GM21619 (cell line): ENCODE measurements around the gene PAMR1.

ENCODE experiments used
- ATAC-seq: cut with Tn5 transposase; IDR thresholded peaks from one replicate; pipeline ENCODE4 v1.9.1; 2021; ENCODE audit not compliant: unreplicated experiment

The PAMR1 gene

GRCh38 chr11:35459489-35459888 lies 65.9 kb downstream of the PAMR1 start:
- ATAC-seq, result no peak

DNA sequence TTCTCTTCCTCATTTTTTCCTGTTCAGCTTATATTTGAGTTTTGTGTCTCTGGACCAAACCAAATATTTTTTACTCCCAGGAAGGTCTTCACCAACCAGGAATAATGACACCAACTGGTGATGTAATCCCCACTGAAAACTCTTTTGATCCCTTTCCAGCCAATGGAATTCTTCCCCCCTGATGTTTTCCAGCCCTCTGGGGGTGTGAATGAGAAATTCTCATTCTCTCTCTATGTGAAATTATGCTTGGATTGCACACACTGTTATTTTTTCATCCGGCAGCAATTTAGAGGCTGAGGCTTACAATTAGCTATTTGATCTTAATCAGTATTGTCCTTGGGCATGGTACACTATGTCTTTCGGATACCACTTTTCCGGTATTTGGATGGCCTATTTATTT lies 66.6 kb downstream of the PAMR1 start:
- no peak for ATAC-seq

GRCh38 chr11:35454362-35454761 lies 71.1 kb downstream of the PAMR1 start:
- no peak for ATAC-seq

- ATAC-seq, result no peak
Observed at GRCh38 chr11:35436581-35437250, 88.7 kb downstream of the PAMR1 start.

DNA sequence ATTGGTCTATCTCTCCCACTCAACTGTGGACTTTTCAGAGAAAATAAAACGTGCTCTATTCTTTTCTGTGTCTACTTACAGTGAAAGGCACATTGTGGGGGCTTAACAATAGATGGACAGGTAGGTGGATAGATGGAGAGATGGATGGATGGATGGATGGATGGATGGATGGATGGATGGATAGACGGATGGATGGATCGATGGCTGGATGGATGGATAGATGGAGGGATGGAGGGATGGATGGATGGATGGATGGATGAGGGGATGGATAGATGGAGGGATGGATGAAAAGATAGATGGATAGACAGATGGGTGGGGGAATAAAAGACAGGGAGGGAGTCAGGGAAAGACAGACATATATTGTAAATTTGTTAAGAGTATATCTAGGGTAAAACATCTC lies 91.8 kb downstream of the PAMR1 start:
- no peak for ATAC-seq

GRCh38 chr11:35432464-35432863 lies 93.0 kb downstream of the PAMR1 start:
- no peak for ATAC-seq

- ATAC-seq, result no peak
Observed at GRCh38 chr11:35427071-35427470, 98.3 kb downstream of the PAMR1 start.

- ATAC-seq, result no peak
Observed at GRCh38 chr11:35426351-35426750, 99.1 kb downstream of the PAMR1 start.

DNA sequence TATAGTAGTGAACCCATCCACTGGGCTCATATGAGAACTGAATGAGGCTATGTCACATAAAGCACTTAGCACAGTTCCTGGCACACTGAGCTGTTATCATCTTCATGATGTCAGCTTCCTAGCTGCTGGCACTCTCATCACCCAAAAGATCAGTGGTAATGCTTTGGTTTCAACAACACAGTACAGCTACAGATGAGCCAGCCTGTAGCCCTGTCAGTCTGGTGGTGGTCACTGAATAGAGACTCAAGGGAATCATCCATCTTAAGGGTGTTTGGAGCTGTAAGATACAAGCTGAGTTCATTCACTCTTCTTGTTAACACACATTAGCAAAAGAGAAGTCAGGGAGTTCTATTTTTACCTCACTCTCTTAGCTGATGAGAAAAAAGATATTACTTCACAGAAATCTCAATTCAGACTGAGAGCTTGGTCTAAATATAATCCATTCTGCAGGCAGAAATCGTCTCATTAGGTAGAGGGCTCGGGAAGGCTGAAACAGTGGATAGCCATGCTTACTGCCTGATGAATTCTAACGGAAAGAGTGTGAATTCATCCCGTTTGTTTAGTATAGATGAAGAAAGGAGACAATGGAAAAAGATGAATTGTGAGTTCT lies 99.7 kb downstream of the PAMR1 start:
- ATAC-seq, result no peak

DNA sequence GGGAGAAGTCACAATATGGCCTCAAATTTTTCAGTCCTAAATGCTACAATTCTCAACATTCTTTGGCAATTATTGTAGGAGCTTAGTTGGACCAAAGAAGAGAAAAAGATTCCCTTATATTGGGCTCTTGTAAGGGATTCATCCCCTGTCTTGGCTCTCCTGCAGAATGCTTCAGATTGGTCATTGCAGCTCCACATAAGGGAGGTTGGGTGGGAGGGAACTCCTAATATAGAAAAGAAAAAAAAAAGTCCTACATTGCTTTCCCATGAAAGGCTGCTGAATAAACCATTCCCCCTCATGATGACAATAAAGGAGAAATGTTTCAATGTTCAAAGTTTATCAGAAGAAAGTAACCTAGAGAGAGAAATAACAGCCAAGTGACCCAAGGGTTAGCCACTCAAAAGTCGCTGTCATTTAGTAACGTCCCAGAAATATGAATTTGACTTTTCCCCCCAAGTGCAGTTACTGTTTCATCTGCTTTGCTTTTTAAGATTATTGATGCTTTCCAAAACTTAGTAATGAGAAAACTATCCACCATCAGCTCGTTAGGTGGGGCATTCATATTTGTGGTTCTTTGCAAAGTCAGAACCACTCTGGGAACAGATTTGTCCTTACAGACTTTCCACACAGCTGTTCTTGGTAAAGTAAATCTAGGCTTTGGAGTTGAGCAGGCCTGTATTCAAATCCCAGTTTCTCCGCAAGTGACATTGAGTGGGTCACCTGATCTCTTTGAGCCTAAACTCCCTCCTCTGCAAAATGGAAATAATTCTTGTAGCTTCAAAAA lies 101.1 kb downstream of the PAMR1 start:
- ATAC-seq, result no peak

- ATAC-seq, result no peak
Observed at GRCh38 chr11:35420371-35420770, 105.0 kb downstream of the PAMR1 start.

- no peak for ATAC-seq
Observed at GRCh38 chr11:35419830-35420333, 105.5 kb downstream of the PAMR1 start.

GRCh38 chr11:35419184-35419829 lies 106.1 kb downstream of the PAMR1 start, which contains the start of gene SLC1A2:
Gene SLC1A2, minus strand, starts transcription at chr11:35419558. Its CDS starts 592 bp downstream, at chr11:35418966.
- ATAC-seq, result no peak

GRCh38 chr11:35418282-35419183 lies 106.9 kb downstream of the PAMR1 start:
- no peak for ATAC-seq

- ATAC-seq, result no peak
Observed at GRCh38 chr11:35415487-35415886, 109.9 kb downstream of the PAMR1 start.

DNA sequence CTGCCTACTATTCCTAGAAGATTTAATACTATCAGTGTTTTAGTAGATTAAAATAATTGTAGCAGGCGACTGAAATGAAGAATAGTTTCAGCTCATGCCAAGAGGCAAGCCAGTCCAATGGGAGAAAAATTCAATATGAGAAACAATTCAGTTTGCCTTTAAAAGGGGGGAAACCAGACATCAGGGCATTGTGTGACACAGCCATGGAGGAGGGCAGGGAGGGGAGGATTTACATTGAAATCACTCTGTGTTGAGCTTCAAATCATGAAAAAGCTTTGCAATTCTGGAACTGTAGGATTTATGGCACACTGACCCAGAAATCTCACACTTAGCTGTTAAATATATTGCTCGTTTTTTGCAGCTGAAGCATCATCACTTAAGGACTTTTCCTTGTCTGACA lies 110.6 kb downstream of the PAMR1 start:
- ATAC-seq, result no peak

DNA sequence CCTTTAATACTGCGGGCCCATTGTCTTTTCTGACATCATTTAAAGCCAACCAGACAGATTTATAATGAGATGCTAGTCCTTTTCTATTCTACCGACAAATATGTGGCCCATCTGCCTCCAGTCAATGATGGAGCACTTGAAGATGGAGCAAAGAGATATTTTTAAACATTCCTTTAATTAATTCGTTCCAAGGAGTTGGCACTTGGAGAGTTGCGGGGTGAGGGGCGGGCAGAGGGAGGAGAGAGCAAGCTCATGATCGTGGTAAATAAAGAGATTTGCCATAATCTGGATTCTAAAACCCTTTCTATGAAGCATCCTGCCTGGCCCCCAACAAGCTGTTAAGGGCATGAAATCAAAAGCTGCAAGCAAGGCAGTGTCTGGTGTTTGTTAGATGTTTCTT lies 111.1 kb downstream of the PAMR1 start:
- ATAC-seq, result no peak

DNA sequence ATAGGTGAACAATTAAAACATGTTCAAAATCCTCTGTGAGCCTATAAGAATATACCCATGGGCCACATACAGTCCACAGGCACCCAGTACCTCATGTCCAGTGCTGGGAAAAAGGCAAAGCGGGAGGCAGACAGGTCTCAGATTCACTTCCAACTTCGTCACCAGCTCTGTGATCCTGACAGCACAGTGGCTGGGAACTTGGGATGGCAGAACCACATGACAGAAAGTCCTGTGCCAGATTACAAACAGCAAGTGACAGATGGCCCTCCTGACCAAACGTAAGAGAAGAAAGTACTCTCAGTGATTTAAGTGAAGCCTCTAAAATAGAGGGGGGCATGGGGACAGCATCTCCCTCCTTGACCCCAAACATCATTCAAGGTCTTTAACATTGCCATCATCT lies 111.8 kb downstream of the PAMR1 start:
- no peak for ATAC-seq

DNA sequence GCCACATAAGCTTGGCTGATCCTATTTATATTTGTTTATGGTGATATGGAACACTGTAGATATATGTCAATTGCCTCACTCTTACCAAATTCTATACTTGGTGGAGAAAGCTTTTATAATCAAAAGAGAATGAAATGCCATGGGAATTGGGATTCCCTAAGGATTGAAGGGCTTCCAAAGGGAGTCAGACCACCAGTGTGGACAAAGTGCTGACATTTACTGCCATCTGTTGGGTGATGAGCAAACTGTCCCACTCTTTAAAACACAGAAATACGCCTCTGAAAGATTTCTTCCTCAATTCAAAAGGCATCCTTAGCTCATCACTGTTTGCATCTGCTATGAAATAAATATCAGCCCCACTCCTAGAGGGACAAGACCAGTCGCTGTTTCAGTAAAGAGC lies 113.1 kb downstream of the PAMR1 start:
- ATAC-seq, result no peak

DNA sequence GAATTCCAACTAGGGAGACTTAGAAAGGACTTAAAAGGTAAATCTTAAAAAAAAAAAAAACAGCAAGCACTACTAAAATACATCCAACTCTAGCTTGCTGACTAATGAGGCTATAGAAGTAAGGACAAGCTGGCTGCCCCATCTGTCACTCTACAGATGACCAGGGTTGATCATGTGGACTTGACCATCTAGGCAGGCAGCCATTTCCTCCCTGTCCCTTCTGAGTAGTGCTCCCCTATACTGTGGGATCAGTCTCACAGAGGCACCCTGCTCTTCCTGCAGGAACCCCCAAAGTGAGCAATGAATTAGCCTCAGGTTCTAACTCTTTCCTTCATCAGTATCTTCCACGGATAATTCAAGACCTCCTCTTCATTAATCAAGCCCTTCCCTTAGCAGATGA lies 118.4 kb downstream of the PAMR1 start:
- ATAC-seq, result no peak
